Activated CD4-positive, alpha-beta T cell treated with anti-CD3 and anti-CD28 coated beads, Interleukin-2, Interleukin-6, amounts not matched to agents 100 ng/mL and 50 ng/mL, durations not matched to agents 16 hours and 8 hours (primary cell): ENCODE results near the gene FAM118B.

Experiments
- DNase-seq: peaks from one replicate; pipeline ENCODE4 v3.0.0-alpha.2; 2020

Gene FAM118B

DNA sequence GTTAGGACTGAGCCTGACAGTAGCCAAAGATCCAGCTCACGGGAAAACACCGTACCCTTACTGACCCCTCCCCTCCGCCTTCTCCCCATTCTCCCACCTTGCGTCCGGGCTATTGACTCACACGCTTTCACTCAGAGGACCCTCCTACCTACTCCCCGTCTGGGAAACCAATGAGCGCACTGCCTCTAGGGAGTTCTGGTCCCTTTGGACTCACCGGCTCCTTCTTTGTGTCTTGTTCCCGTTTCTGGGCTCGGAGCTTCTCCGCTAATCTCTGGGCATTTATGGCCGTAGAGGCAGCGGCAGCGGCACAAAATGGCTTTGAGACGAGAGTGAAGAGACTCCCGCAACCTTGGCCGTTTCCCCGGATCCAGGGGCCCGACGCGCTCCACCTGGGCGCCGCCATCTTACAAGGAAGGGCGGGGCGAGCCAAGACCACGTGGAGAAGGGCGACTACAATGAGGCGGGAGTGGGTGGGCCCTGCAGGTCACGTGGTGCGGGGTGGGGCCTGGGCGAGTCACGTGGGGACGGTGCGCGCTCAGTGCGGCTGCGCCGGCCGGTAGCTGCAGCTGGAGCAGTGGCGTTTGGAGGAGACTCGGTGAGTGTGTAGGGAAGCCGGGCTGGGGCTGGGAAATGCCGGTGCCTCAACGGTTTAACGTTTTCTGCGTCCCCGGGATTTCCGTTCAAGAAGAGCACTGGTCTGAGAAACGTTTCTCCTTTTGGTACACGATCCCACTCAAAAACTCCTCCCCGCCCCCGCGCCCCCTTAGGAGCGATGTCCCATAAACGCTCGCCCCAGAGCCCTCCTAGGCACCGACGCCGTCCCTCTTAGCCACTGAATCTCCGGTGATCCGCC is at the start of gene FAM118B, which contains the start of gene RPUSD4:
Gene FAM118B (plus strand): TSS at position 547 of the 853 bp plus-strand sequence. CDS start 23,220 bp downstream, outside the sequence.
Gene RPUSD4 (minus strand): TSS at position 415 of the 853 bp plus-strand sequence. CDS start 12 bp downstream, at position 403.
- peak; percentile 98 for DNase-seq

DNA sequence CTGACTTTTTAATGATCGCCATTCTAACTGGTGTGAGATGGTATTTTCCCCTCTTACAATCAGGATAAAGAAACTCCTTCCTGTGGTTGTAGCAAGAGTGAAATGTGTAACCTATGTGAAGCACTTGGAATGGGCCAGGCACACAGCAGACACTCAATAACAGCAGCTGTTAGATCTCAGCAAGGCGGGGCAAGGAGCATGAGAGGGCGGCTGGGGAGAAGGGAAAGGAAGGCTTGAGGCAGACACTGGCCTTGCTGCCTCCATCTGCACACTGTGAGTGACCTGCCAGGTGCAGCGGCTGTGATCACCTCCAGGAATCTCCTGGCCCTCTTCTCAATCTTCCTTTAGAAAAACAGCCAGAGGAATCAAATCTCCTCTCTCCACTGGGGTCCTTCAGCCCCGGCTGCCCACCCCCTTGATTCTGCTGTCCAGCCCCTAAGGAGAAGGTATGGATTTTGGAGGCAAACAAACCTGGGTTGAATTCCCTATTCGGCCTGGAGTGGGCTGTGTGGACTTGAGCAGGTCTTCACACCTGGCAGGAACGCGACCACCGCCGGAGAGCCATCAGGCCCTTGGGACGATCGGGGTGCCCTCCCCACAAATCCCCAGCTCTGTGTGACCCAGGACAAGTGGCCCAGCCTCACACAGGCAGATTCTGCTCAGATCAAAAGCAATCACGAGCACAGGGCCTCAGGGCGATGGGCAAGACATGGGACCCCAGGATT is 49.1 kb upstream of the FAM118B start:
- DNase-seq = no peak

DNA sequence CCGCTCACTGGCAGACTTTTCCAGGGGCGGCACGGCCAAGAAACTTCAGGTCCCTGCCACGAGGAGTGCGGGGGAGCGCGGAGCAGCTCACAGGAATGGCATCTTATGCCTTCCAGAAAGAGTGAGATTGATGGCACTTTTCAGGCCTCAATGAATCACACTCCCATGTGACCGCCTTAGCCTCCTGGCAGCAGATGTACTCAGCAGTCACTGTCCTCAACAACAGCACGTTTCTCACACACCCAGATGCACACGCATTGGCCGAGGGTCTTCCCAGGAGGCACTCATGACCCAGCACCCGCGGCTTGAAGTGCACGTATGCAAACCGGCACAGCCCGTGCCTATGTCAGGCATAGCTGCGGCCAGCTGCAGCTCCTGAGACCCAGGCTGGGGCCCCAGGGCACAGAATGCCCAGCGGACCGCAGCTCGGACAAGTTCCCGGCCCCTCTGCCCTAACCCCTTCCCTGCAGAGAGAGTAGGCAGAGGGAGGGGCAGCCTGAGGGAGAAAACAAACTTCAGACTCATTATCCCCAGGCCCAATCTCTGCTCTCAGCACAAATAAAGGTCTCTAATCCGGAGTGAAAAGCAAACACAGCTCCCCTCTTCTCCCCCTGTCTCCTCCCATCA is 48.4 kb upstream of the FAM118B start:
- DNase-seq = no peak

DNA sequence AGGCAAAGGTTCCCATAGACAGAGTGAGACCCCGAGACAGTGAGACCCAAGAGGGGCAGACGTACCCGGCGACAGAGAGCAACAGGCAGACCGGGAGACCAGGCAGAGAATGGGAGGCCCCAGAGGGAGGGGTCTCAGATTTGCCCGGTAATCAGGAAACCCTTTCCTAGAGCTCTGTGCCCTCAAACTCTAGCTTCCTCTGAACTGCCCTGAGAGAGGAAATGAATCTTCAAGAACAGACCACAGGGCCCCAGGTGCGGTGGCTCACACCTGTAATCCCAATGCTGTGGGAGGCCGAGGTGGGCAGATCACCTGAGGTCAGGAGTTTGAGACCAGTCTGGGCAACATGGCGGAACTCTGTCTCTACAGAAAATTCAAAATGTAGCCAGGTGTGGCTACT is 47.8 kb upstream of the FAM118B start:
- no peak for DNase-seq

DNA sequence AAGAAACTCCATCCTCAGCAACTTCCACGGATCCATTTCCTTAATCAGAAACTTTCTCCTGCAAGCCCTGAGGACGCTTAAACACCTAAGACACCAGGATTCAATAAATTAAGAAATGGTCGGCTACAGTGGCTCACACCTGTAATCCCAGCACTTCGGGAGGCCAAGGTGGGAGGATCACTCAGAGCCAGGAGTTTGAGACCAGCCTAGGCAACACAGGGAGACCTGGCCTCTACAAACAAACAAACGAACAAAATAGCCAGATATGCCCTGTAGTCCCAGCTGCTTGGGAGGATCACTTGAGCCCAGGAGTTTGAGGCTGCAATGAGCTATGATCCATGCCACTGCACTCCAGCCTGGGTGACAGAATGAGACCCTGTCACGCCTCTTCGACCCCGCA is 46.8 kb upstream of the FAM118B start:
- no peak for DNase-seq

DNA sequence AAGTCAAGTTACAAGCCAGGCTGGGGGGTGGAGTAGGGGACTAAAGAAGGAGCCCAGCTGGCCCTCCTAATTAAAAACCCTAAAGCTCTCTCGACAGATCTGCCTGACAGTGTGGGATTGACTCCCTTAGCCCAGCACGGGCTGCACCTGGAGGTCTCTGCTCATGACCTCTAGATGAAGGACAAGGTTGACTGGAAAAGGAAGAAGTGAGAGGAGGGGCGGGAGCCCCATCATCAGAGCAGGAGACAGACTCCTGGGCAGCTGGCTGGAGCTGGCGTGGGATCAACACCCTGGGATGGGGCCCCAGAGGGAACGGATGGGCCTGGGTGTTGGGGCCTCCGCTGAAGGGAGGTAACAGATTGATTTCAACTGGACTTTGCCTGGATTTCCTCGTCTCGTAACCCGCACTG is 46.3 kb upstream of the FAM118B start:
- no peak for DNase-seq

DNA sequence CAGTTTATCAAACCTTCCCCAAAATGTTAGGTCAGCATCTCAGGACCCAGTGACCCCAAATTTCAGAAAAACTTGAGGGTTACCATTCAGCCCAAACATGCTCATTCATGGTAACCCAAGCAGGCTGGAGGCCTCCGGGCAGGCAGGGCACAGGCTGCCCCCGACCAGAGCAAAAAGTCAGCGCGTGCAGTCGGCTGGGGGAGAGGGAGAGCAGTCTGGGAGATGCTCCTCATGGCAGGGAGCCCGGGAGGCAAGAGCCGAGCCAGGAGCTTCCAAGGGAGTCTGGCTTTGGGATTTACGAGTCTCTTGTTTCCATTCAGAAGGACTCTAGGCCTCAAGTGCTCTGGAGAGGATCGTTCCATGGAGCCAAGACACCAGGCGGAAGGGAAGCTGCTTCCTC is 45.8 kb upstream of the FAM118B start:
- DNase-seq = no peak

DNA sequence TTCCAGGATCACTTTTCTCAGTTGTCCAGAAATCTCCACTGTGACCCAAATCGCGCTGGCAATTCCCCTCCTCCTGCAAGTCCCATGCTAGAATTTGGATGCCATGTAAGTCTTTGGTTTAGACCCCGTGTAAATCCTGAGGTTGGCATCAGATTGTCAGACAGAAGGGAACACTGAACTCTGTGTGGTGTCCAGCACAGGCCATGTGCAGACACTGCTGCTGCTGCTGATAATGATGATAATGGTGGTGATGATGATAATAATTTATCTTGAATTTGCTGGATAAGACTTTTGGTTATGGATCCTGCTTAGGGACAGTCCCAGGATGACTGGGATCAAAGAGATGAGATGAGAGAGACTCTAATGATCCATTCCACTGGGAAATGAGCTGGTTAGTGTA is 45.2 kb upstream of the FAM118B start:
- DNase-seq = no peak

DNA sequence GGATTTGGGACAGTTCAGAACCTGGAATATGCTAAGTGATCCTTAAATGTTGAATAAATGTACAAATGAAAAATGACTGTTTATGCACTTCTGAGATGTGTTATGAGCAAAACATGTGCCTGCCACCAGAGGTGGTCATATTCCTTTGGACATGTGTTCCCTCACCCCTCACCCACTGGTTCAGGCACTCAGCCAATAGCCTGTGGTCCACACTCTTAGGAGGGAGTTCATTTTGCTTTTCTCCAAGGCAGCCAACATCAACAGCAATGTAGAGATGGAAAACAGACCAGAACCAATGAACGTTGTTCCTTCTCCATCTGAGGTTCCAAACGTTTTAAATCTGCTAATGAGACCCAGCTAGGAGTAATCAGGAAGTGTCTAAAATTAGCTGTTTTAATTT is 44.1 kb upstream of the FAM118B start:
- no peak for DNase-seq

DNA sequence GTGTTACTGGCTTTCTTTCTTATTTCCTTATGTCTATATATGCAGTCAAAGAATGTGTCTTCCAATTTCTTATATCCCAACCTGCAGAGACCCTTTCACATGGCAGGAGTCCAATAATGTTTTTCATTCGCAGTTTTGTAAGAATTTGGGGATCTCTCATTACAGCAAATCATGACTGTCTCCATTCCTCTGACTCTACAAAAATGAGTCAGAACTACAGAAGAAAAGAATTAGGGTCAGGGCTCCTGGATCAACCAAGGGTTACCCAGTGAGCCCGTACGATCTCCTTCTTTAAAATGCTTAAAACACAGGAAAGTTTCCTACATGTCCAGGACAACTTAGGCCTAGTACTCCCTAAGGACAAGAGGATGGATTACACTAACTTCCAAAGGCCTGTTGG is 42.3 kb upstream of the FAM118B start:
- no peak for DNase-seq

DNA sequence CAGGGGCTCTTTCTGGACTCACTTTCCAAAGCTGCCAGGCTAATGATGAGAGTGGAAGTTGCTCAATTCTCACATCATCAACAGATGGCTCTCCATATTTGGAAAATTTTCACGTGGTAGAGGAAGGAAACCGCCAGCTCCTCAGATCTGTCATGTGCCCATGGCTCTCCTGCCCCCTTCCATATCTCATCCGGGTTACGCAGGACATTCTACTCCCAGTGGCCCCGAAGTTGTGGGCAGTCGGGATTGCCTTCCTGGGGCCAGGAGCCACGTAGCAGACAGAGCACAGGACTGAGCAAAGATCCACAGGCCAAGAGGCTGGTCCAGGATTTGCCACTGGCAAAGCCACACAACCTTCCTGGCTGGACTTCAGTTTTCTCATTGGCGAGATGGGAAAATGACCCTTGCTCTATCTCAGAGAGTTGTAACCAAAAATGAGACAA is 39.0 kb upstream of the FAM118B start:
- DNase-seq = no peak

DNA sequence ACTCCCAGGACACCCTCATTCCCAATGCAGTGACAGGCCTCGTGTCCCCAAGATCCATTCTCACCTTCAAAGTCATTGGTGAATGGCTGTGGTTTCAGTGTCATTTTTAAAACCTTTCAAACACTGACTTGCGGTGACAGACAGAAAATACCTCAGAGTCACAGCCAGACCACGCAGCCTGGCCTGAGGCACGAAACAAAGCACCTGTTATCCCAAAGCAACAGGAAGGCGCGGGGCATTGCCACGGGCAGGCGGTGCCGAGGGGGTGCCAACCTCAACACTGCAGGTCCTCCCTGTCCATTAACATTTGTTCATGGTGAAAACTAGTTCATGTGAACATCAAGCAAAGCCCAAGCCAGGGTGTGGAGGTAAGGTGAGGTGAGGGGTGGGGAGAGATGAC is 38.3 kb upstream of the FAM118B start:
- no peak for DNase-seq

DNA sequence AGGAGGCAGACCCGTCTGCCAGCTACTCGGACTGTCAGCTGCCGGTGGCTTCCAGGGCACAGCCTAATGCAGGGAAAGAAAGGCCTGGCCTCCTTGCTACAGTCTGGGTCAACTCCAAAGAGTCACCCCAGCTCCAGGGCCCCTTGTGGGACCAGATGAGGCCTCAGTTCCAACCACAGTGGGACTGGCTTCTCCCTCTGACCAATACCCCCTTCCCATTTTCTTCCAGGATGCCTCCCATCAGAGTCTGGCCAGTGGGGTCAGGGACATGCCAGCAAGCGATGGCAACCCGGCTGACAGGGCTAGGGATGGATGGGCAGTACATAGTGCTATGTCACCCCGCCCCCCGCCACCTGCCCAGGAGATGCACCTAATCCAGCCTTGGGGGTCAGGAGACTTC is 36.8 kb upstream of the FAM118B start:
- DNase-seq = no peak

DNA sequence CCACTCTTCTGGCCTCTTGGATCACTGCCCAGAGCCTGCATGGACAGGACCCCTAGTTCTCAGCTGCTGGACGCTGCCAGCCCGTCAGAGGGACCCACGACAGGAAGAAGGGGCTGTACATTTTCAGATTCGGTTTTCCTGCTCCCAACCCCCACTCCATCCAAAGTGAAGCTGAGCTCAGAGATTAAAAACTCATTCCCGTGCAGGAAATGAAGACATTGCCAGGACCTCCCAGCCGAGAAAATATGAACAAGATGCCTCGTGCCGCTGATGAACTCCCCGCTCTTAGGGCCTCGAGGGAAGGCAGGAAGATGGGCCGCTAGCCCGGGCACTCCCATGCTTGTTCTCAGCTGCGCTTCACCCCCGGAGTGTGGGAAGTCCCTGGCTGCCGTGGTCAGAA is 36.2 kb upstream of the FAM118B start:
- no peak for DNase-seq

DNA sequence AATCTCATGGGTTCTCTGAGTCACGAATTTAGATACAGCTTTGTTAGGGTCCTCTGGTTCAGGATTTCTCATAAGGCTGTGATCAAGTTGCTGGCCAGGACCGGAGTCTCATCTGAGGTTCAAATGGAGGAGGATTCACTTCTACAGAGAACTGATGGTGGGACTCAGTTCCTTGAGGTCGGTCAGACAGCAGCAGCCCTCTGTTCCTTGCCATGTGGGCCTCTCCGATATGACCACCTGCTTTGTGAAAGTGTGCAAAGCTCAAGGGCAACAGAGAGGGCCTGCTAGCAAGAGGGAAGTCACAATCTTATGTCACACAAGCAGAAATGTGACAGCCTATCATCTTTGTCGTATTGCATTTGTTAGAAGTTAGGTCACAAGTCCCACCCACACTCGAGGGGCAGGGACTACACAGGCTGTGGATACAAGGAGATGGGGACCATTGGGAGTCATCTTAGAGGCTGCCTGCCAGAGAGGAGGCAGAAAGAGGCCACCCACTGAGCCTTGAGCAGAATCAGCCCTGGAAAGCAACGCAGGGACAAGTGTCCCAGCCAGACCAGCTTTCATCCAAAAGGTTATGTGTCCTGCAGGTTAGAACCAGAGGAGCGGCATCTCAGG is 34.6 kb upstream of the FAM118B start:
- DNase-seq = no peak

DNA sequence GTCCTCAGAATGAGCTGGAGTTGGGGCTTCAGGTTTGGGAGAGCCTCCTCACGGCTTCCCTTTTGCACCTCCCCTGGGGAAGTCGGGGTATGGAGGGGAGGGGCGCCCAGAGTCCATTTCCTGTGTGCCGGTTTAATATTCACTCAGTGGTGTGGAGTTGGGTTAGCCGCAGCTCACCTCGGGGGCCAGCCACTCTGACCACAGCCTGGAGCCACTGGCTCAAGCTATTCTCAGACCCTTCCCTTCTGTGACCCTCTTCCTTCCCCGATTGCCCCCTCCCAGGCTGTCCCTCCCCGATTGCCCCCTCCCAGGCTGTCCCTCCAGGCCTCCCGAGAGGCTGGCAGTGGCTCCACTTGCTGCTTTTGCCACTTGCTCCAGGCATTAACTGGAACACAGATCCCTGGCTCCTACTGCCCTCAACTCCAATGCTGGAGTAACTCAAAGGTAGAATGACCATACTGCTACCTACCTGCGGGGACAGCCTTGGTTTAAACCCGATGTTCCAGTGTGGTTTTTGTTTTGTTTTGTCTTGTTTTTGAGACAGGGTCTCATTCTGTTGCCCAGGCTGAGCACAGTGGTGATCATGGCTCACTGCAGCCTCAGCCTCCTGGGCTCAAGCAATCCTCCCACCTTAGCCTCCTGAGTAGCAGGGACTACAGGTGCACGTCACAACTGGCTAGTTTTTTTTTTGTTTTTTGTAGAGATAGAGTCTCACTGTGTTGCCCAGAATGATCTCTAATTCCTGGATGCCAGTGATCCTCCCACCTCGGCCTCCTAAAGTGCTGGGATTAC is 29.4 kb upstream of the FAM118B start:
- no peak for DNase-seq

DNA sequence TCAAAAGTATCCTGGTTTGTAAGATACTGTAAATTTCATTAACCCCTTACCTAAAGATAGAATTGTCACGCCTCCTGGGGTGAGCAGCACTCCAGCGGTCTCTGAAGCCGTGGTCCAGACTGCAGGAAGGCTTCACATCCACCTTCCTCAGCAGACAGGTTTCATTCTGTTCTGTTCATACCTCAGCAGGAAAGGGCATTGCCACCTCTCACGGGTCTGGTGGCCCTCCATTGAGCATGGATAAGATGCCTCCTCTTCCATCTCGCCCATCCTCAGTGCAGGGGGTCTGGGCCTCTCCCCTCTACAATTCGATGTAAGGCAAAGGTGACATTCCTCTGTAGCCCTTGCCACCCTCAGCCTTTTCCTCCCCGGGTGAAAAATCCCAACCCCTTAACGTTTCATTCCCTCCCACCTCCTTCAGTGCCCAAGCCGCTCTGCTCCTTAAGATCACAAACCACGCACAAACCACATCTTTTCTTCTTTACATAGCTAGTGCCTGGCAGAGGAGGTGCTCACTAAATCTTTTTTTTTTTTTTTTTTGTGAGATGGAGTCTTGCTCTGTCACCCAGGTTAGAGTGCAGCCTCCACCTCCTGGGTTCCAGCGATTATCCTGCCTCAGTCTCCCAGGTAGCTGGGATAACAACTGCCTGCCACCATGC is 28.7 kb upstream of the FAM118B start:
- DNase-seq = no peak

DNA sequence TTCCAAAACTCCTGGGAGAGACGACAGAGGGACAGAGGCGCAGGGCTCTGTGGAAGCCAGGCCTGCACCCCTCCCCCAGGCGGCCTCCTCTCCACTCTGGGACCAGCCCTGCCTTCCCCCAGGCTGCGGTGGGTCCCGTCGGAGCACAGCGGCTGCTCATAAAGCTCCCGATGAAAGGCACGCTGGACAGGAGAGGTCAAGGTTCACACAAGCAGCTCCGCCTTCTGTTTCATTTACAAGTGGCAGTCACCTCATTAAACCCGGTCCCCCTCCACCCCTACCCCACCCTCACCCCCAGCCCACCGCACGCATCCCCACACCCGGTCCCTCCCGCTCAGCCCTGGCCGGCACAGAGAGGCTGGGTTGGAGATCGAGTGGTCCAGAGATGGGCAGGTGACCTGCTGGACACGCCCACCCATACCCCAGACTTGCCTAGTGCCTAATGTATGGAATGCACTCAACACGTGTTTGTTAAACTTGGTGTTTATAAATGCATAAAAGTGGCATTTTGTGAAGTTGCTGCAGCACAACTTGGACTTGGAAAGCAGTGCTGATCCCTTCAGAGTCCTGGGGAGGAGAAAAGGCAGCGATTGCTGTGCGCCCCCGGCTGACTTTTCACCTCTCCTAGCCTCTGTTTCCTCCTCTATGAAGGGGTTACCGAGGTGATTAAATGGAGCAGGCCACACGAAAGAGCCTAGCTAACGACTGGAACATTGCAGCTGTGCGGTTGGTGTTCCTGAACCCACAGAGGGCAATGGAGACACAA is 26.1 kb upstream of the FAM118B start:
- no peak for DNase-seq

DNA sequence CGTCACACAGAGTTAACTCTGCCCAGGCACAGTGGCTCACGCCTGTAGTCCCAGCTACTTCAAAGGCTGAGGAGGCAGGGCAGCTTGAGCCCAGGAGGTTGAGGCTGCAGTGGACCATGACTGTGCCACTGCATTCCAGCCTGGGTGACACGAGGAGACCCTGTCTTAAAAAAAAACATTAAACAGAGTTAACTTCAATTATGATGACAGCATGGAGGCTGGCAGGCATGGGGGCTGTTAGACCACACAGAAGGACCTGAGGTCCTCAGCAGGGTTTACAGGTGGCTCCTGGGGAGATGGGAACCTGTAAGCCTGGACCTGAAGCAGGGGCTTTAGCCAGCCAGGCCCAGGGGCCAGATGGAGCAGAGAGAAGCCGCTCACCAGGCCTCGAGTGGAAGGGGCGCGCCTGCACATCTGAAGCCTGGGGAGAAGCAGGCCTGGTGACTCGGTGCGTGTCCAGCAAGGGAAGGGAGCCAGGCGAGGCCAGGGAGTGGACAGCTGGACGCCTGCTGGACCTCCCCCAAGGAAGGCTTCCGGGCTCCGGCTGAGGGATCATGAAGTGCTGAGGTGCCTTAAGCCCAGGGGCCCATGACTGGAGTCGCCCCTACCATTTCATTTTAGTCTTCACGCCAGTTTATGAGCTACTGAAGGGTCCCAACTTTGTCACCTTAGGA is 25.4 kb upstream of the FAM118B start:
- DNase-seq = no peak
